Stimulated activated CD8-positive, alpha-beta memory T cell treated with anti-CD3 and anti-CD28 coated beads, Interleukin-7, amount 100 ng/mL, for 4 hours (primary cell): ENCODE measurements around the gene RIOX2.

ENCODE experiments used
- DNase-seq, 2 donors: peaks; one replicate each; pipeline ENCODE4 v3.0.0-alpha.2; 2020; ENCODE audit warnings: low read depth in 2 of 2

RIOX2 gene

DNA sequence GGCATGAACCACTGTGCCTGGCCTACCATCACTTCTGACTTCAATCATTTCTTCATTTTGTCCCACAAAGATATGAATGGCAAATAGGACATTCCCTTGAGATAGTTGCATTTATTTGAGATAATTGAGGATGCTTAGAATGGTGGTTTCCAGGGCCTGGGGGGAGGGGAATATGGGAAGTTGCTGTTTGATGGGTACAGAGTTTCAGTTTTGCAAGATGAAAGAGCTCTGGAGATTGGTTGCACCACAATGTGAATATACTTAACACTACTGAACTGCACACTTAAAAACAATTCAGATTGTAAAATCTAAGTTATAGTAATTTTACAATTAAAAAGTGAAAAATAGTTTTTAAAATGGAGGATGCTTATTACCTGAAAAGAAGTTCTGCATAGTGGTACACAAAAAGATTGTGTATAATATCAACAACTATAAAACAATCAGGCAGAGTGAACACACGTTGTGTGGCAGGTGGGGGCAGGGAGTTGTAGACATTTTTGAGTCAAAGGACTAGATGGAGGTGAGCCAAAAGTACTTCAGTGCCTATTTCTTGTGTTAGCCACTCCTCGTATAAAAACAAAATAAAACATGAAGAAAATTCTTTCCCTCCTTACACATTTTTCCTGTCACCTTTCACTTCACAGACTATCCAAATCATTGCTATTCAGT is 18.5 kb upstream of the RIOX2 start:
- no peak for DNase-seq

DNA sequence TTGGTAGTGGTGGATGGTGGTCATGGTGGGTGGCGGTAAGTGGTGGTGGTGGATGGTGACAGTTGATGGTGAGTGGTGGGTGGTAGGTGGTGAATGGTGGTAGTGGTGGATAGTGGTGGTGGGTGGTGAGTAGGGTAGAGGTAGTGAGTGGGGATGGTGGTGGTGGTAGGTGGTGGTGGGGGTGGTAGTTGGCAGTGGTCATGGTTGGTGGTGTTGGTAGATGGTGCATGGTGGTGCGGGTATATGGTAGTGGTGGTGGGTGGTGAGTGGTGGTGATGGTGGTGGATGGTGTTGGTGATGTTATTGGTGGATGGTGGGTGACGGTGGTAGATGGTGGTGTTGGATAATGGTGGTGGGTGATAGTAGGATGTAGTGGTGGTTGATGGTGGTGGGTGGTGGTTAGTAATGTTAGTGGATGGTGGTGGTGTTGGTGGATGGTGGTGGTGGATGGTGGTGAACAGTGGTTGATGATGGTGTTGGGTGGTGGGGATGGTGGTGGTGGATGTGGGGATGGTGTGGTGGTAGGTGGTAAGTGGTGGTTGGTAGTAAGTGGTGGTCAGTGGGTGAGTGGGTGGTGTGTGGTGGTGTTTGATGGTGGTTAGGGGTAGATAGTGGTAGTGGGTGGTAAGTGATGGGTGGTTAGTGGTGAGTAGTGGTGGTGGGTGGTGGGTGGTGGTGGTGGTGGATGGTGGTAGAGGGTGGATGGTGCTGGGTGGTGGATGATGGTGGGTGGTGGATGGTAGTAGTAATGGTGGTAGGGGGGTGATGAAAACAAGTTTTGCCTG is 16.7 kb upstream of the RIOX2 start:
- DNase-seq: no peak

DNA sequence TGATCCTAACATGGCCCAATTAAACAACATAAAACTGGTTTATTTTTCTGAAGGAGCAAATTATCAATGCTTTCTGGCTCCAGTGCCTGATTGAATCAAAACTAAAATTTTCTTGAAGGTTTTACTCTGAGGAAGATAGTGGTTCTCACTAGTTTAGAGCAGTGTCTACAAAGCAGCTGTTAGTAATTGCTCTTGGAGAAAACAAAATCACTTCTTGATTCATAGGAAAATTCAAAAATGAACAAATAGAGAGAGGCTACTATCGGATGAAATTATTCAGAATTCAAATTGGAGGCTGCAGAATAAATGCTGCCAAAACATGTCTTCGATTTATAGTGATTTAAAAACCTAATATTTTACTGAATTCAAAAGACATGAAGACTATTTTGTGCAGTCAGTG is 15.1 kb upstream of the RIOX2 start:
- no peak for DNase-seq

DNA sequence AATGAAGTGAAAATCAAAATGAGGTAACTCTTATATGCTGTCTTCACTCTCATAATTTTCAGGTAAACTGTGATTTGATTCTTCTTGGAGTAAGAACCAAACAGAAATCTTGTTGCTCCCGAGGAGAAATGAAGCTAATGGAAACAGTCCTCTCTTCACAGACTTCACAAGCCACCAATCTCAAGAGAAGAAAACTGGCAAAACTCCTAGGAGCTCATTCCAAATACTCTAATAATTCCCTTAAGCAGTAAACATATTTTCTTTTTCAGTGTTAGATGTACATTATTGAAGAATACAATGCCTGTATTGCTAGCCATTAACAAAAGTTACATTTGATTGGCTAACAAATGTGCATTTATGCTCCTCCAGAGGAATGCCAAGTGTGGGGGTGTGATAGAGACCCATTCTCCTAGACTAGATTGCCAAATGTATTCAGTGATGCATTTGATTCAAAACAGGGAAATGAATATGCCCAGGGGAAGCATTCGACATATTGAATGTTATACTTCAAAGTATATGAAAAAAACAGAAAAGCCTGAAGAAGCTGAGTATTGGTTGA is 11.8 kb upstream of the RIOX2 start:
- DNase-seq: no peak

DNA sequence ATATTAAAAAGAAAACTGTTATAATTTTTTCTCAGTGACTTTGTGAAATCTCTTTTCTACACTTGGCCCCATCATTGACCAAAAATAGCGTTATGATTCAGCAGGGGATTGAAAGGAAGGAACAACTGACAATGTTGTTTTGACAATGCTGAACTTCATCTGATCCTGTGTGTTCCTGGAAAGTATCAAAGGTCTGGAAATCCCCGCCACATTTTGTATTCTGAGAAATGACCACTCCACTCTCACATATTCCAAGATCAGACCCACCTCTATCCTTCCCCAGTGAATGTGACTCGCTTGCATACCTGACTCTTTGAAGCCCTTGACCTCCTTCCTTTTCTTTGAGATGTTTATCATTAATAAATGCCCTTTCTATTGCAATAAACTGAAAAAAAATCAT is 9.7 kb upstream of the RIOX2 start:
- DNase-seq: no peak

DNA sequence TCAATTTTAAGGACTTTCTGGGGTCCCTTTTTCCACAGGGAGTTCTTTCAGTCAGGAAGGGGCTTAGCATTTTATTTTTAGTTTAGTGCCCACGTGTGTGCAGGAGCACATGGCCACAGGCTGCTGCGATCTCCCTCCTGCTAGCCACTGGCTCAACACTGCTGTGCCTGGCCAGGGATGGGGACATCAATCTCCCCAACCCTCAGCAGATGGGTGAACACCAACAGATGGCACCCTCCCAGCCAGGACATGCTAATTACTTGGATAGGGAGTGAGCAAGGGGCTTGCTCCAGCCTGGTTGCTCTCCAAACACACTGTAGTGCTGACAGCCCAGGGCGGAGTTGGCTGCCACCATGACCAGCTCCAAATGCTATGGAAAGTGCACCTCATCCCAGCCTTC is 7.4 kb upstream of the RIOX2 start:
- no peak for DNase-seq

DNA sequence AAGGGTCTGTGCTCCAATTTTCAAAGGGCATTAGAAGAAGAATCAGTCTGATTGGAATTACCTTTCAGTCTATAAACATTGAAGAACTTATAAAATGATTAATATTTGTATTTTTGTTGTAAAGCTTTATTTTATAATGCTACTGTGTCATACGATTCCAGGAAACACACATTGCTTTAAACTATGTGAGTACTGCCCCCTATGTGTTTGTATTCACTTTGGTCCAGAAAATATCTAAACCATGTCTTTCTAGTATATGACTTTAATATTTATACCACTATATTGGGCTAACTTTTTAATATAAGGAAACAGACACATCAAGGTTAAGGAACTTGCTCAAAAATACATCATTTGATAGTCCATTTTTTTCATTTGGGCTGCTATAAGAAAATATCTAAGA is 3.2 kb upstream of the RIOX2 start:
- no peak for DNase-seq

DNA sequence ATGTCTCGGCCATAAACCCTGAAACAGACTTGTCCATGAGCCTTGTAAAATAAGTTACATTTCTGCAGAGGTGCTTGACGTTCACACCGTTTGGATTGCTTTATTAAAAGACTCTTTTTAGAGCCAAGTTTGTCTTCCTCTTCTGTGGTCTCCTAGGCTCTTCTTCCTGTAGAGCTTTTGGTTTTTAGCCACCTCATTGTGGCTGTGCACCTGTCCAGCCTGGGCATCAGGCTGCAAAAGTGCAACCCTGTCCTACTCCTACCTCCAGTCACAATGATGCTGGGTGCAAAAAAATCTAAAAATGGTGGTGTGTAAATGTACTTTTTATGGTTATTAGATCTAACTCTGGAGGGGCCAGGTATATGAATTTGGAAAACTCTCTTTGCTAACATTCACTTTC is 2.8 kb upstream of the RIOX2 start:
- no peak for DNase-seq

DNA sequence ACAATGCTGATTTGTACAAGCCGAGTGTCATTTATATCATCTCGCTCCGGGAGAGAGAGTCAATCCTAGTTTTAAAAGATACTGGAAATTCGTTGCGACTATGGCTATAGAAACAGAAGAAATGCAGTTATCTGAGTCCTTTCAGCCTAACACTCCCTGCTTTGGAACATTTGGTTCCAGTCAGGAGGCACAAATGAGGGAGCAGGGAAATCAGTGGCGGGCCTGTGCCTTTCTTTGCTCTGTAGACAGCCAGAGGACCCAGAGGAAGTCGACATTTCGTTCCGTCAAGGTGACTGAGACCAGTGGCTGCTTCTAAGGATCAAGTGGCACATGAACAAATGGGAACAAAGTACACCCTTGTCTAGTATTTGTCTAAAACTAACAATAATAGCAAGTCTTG is 745 bp upstream of the RIOX2 start:
- no peak for DNase-seq

DNA sequence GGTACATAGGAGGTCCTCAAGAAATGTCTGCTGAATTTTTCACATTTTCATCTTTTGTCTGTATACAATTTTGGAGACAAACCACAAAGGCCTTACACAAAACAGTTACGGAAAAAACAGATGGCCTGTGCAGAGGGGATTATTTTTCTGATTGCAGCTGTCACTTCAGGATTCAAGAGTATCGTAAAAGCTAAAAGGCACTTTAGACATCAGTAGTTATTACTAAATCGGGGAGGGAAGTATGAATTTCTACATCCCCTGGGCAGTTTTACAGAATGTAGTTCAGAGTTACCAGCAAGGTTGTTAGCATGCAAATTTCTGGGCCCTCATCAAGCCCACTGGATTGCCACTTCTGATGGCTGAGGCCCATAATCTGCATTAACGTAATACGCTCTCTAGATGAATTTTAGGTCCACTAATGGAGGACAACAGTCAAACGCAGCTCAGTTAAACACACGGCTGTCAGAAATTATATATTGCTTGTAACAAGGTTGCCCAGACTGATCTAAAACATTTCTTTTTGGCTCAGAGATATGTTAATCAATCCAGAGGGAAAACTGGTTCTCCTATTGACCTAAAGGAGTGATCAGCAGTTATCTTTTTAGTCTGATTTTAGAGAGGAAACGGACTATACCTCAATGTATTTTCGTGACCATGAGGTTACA is 1.1 kb downstream of the RIOX2 start:
- DNase-seq: no peak

DNA sequence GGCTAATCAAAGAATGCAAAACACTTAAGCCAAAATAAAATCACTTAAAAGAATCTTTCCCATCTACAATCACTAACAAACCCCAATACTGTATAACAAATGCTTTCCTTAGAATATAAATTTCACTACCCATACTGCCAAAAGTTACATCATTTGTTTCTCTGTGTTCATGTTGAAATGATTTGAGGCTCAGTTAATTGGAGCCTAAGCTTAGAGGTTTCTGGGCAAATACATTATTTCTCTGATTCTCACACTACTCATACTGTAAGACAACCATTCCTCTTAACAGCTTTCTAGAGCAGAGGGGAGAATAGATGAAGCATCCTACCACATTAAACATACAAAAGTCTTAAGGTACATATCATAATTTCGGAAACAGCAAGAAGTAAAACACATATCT is 2.1 kb downstream of the RIOX2 start:
- no peak for DNase-seq

DNA sequence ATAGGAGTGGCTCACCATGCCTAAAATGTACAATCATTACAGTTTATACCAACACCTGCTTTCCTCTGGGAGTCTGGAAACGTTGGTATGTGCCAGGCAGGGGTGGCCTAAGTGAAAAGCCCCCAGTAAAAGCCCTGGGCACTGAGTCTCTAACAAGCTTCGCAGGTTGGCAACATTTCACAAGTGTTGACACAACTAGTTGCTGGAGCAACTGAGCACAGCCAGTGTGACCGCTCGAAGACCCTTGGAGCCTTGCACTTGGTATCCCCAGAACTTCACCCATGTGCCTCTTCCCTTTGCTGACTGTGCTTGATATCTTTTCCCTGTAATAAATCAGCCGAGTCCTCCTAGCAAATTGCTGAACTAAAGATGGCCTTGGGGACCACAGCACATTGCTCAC is 2.7 kb downstream of the RIOX2 start:
- no peak for DNase-seq

DNA sequence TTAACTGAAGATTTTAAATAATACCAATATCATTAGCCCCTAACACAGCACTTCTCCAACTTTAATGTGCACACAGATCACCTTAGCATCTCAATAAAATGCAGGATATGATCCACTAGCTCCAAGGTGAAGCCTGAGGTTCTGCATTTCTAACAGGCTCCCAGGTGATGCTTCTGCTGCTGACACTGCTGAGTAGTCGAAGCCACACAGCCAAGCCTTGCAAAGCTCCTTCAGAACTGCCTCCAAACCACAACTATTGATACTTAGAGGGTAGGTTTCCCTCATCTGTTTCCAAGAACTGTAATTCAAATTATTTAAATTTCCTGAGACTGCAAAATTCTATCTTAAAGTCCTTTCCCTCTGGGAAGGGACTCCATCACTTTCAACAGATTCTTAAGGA is 3.9 kb downstream of the RIOX2 start:
- DNase-seq: no peak

DNA sequence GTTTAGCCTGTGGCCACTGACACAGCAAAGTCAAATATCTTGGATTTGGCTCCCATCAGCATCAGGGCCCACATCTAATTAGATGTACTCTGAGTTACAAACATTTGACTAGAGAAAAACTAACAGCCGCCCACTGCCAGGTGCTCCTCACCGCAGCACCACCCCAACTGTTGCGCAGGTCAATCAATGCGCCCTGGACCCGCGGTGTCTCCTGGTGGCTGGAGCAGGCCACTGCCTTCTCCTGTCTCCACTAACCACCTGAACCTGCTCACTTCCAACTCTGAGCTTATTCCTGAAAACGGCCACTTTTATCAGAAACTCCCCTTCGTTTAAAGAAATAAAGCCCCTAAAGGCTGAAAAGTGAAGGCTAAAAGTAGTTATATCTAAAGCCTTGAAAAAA is 4.3 kb downstream of the RIOX2 start:
- DNase-seq: no peak

DNA sequence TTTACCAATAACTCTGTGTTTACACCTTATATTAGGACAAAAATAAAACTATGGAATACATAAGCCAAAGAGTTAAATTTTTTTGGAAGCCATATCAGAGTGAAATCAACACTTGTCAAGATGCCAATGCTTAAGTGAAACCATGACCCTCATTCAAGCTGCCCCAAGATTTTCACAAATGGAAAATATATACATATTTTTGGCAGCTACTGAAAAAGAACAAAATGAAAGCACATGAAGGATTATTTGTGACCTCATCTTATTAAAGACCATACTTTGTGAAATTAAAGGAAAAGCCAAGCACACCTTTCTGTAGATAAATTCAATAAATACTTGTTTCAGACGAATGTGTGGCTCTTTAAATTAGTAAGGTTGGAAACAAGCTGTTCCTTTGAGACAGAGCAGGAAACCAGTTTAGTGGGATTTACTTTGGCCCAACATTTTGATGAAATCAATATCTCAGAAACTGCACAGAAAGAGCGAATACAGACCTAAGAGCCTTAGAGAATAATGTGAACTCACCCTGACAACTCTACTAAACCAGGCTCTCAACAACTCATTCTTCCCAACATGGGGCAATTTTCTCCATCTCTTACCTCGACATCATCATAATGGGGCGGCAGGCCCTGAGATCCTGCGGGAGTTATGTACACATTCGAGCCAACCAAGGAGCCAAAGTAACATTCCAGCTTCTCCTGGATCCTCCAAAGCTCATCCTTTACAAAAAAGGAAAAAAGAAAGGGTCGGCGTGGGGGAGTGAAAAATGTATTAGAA is 11.1 kb downstream of the RIOX2 start:
- DNase-seq: no peak

DNA sequence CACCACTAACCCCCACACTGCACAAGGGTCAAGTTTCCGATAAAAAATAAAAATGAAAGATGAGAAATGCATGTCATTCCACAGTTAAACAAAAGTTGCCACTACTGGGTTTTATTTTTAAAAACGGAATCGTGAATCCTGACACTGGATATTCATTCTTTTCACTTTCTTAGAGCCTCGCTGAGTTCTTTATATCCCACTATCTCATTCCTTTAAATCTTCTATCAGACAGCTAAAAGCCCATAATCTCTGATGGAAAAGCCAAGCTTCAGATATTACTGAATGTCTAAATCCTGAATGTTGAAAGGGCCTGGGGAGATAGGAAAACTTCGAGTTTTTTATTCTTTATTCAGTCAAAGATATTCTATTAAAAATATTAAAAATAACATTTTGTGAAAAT is 11.7 kb downstream of the RIOX2 start:
- DNase-seq: no peak

DNA sequence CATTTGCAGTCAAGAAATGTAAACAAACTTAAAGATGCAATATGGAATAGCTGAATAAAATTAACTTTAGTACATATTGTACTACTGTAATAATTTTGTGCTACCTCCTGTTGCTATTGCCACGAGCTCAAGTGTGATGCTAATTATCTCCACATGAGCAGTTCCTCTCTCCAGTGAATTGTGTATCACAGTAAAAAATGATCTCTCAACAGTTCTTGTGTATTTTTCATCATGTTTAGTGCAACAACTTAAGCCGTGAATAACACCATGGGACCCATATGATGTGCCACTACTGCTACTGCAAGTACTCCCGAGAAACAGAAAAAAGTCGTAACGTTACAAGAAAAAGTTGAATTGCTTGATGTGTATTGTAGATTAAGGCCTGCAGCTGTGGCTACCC is 12.4 kb downstream of the RIOX2 start:
- DNase-seq: no peak

DNA sequence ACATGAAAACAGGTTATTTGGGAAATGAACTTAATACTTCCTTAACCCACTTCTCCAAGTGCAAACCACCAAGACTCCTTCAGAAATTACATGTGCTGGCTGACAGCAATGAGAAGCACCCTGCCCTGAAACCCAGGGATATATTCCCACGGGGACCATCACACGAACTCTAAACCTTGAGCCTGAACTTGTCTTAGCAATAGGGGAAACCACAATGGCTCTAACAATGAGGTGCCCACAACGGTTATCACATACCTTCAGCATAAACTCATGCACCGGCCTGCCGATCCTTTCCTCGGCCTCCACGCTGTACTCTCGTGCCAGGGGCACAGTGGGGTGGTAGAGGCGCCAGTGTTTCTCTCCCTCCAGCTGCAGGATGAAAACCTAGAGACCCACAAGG is 13.4 kb downstream of the RIOX2 start:
- no peak for DNase-seq

DNA sequence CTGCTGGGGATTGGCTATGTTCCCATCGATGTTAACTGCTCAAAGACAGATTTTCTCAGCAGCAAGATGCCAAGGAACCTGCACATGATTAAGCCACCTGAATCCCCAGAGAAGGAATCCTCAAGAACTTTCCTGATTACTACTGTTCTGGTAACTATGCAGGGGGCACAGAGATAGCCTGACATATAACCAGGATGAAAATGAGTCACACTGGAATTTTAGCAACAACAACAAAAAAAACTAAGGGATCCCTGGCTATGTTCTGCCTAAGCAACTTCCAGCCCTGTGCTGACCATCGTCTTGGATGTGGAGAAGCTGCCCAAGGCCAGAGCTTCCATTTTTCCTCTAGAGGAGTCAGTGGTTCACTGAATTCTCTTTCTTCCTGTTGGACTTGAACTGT is 13.8 kb downstream of the RIOX2 start:
- DNase-seq: no peak

DNA sequence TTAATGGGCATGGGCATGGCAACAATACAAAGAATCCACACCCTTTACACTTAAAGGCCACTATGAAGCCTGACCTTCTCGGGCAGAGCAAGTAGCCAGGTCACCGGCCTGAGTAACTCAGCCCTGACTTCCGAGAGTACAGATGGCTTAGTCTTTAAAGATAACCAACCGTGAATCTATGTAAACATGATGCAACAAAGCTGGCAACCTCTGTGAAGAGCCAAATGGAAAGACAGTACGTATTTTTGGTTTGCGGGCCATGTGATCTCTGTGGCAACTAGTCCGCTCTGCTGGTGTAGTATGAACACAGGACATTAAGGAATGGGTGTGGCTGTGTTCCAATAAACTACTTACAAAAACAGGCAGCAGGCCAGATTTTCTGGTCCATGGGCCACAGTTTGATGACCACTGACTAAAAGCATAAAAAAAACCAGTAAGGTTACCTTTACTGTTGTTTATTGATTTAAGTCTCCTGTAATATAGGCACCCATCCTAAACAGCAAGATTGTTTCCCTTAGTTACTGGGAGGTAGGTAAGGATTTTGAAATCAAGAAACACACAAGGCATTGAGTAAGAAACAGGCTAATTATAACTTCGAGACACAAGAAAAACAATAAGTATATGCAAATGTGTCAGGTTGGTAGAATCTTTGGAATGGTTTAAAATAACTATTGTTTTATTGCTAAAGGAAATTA is 14.5 kb downstream of the RIOX2 start:
- DNase-seq: no peak

DNA sequence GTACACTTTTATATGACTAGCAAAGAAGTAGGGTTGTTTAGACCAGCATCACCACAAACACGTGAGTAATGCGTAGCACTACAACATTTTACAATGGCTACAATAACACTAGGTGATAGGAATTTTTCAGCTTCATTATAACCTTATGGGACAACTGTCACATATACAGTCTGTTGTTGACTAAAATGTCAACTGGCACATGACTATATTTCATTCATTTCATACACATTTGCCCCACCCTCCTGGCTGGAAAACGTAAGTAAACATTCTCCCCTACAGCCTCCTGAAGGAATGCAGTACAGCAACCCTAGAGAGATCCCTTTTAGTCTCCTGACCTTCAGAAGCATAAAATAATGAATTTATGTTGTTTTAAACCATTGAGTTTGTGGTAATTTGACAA is 16.2 kb downstream of the RIOX2 start:
- no peak for DNase-seq
